ENCODE data around the gene RPL32.
"Not testable (repeated sequence)": the region's sequence is repeated elsewhere in the genome, so short reads cannot be mapped to it uniquely, and the experiment has no call there.

Gene RPL32

DNA sequence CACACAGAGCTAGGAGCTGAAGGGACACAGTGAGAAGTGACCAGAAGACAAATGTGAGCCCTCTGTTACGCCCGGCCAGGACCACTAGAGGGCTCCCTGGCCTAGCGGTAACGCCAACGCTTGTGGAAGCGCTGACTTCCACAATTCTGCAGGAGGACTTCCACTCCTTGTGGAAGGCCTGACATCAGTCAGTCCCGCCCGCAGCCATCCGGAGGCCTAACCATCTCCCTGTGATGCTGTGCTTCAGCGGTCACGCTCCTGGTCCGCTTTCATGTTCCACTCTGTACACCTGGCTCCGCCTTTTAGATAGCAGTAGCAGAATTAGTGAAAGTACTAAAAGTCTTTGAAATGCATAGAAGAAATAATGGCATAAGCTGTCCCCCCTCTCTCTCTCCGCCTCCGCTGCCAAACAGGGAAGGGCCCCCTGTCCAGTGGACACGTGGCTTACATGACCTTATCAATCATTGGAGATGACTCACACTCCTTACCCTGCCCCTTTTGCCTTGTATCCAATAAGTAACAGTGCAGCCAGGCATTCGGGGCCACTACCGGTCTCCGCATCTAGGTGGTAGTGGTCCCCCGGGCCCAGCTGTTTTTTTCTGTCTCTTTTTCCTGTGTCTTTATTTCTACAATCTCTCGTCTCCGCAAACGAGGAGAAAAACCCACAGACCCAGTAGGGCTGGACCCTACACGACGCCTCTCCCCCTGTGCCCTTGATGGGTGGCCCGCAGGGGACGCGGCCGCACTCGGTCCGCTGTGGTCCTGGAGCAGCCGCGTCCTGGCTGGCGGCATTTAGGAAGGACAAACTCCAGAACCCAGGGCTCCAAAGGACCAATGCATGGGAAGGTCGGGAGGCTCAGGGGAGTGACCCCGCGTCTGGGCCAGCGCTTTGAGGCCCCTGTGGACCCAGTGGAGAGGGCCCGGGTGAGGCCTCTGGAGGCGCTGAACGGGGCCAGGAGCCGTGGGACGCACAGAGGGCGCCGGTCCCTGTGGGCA is 27.0 kb upstream of the RPL32 start:
- peak; percentile 67 to 82 (median 74) for DNase-seq

DNA sequence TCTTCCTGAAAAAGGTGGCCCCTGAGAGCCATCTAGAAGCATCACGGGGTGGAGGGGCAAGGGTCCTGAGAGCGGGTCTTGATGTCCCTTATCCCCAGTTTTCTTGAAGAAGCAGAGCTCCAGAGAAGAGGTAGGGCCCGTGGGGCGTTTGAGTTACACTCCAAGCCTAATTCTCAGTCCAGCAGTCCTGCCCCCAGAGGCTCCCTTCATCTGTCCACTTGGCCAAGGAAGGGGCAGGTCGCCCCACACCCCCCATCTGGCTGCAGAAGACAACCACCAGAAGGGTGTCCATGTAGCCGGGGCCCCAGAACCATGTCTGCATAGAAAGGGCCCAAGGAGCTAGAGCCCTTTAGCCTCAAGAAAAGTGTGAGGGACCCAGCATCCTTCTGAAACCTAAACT is 25.5 kb upstream of the RPL32 start:
- DNase-seq, result no peak

DNA sequence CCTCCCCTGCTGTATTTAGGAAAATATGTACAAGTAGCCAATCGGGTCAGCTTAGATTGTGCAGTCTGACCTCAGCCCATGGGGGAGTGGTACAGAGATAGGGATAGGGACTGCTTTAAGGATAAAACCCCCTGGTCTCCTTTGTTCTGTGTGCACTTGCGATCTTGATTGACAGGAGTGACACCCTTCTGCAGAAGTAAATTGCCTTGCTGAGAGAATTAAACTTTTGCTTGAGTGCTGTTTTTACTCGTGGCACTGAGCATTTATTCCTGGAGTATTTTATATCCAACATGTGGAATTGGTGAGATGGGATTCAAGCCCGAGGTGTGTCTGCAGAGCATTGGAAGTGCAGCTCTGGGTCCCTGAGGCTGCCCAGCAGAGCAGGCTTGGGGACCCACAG is 23.9 kb upstream of the RPL32 start:
- DNase-seq, result no peak

DNA sequence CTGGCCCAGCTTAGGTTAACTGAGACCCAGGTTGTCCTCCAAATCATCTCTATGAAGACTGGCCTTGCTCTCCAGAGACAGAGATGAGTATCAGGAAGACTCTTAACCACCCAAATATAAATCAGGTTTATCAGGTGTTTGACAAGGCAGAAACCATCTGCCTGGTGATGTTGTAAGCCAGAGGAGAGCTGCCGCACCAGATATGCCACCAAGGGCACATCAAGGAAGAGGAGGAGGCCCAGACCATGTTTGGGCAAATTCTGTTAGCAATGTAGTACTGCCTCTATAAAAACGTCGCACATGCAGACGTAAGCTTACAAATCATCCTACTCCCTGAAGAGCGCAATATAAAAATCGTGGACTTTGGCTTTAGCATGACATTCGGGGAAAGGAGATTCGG is 21.0 kb upstream of the RPL32 start:
- DNase-seq, result no peak

DNA sequence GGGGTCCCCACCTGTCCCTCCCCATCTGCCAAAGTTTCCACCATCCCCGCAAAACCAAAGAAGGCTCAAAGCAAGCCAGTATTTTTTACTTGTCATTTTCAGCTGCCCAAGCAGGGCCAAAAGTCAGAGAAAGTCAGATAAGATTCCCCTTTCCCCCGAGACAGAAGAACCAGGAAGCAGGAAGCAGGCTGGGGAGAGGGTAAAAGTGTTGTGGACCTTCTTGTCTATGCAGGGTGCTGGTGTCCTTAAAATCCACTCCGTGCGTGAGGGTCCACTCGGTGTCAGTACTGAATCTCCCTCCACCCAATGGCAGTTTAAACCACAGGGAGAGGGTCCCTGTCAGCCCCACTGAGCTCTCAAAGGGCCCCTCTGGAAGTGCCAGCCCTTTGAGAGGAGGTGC is 20.2 kb upstream of the RPL32 start:
- DNase-seq, result no peak

DNA sequence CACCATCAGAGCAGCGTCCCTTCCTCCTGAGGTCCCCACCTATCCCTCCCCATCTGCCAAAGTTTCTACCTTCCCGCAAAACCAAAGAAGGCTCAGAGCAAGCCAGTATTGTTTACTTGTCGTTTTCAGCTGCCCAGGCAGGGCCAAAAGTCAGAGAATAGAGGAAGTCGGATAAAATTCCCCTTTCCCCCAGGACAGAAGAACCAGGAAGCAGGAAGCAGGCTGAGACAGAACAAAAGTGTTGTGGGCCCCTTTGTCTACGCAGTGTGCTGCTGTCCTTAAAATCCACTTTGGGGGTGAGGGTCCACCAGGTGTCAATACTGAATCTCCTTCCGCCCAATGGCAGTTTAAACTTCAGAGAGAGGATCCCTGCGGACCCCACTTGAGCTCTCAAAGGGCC is 18.5 kb upstream of the RPL32 start:
- DNase-seq, result no peak

DNA sequence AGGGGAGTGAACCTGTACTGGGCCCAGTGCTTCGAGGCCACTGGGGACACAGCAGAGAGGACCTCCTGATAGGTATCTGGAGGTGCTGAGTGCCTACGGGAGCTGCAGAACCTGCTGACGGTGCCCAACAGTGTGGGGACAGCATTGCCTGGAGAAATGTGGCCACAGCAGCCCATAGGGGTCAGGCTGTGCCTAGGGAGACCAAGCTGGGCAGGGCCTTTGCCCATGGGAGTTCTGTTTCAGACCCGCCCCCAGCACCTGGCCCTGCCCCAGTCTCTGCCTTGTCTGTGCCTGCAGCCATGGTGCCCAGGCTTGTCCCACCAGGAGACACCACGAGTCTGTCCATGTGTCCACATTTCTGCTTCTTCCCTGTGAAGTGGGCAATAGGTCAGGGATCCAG is 15.3 kb upstream of the RPL32 start:
- DNase-seq, result no peak

DNA sequence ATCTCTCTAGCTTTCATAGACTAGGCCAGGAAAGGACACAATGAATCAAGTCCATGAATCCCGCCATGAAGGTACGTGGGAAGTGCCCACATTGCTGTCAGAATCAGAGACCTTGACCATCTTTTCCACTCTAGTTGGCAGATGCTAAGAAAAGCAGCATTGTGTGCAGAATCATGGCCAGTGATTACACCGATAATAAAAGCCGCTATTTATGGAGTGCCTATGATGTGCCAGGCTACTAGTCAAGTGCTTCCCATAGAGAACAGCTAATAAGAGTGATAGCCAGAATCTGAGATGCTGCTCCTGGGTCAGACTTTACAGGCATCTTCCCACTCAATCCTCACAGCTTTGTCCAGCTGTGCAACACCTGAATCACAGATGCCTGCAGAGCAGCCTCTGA is 13.2 kb upstream of the RPL32 start:
- DNase-seq, result no peak

DNA sequence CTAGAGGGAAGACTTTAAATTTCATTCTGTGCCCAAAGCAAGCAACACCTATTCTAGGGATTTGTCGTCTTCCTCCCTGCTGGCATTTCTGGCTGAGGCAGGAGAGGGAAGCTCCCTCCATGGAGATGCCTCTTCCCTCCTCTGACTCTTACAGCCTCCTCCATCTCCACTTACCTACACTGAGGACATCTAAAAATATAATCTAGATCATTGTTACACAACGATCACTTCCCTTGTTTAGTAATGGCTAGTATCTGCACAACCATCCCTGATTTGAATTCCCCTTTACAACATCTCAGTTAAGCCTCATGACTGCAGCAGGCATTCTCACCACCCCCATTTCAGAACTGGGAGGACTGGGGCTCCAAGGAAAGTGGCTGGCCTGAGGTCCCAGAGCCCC is 12.5 kb upstream of the RPL32 start:
- DNase-seq, result not testable (repeated sequence)

DNA sequence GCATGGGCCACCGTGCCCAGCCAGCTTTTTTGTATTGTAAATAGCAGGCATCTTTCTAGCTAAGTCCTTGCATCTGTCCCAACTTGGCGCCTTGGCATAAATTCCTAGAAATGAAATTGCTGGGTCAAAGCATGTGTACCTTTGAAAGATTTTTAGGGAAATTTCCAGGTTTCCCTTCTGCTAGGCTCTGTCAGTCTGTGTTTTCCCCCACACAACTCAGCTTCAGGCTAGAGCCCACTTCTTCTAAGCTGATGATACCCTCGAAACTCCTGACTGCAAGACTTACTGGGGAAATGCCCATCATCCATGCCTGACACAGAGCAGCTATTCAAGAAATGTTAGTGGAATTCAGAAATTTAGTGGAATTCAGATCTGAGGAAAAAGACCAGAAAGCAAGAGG is 10.8 kb upstream of the RPL32 start:
- no peak for DNase-seq

DNA sequence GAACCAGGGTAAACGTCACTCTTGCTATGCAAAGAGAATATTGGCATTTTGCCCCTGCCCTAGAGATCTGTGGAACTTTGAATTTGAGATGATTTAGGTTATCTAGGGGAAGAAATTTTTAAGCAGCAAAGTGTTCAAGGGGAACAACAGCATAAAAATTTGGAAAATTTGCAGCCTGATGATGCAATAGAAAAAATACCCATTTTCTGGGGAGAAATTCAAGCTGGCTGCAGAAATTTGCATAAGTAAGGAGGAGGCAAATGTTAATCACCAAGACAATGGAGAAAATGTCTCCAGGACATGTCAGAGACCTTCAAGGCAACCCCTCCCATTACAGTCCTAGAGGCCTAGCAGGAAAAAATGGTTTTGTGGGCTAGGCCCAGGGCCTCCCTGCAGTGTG is 4.4 kb upstream of the RPL32 start:
- DNase-seq, result no peak

DNA sequence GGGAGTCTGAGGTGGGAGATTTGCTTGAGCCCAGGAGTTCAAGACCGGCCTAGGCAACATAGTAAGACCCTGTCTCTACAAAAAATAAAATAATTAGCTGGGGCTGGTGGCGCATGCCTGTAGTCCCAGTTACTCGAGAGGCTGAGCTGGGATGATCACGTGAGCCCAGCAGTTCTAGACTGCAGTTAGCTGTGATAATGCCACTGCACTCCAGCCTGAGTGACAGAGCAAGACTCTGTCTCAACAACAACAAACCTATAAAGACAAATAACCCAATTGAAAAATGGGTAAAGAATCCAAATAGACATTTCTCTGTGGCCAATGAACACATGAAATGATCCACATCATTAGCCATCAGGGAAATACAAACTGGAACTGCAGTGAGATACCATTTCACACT is 1.1 kb upstream of the RPL32 start:
- DNase-seq, result no peak

DNA sequence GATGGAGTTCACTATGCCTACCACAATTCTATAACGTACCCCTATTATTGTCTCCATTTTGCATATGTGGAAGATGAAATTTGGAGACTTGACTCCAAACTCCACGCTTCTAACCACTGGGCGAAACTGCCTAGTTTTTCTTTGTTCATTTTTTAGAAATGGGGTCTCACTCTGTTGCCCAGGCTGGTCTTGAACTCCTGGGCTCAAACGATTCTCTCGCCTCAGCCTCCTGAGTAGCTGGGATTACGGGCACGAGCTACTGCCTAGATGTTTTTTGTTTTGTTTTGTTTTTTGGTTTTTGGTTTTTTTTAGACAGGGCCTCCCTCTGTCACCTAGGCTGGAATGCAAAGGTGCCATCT is 584 bp upstream of the RPL32 start:
- DNase-seq, result no peak

DNA sequence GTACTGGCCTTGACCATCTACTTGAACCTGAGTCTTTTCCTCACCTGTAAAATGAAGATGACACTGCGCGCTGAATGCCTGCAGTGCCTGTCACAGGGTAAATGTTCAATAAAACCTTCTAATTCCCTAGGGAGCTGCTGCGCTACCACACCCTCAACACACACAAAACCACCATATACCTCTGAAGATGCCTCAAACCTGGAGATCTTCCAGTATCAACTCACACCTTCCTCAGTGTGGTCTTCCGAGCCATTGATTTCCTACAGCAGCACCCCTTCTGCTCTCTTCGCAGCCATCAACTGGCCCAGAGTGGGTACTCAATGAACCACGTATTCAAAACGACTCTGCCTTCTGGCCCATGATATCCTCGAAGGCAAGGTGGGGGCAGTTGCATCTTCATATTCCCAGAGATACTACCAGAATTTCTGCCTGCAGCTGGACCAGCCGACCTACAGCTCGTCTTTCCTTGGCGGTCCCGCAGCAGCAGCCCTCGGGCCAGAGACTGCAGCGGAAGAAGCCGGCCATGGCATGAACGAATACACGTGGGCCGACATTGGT is 695 bp downstream of the RPL32 start:
- DNase-seq, result peak in 1 of 3 experiments; percentile 49

DNA sequence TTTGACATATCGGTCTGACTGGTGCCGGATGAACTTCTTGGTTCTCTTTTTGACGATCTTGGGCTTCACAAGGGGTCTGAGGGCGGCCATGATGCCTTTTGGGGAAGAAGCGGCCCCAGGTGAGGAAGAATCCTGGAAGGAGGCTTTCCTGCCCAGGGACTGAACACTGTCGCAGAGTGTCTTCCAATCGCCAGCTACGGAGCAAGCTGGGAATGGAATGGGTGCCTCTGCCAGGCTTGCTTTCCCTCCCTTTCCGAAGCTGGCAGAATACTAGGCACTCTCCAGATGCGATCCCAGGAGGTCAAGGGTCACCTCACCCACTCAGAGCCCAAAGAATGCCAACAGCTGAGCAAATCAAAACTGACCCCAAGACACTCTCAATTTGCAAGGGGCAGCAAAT is 1.2 kb downstream of the RPL32 start:
- not testable (repeated sequence) for DNase-seq

DNA sequence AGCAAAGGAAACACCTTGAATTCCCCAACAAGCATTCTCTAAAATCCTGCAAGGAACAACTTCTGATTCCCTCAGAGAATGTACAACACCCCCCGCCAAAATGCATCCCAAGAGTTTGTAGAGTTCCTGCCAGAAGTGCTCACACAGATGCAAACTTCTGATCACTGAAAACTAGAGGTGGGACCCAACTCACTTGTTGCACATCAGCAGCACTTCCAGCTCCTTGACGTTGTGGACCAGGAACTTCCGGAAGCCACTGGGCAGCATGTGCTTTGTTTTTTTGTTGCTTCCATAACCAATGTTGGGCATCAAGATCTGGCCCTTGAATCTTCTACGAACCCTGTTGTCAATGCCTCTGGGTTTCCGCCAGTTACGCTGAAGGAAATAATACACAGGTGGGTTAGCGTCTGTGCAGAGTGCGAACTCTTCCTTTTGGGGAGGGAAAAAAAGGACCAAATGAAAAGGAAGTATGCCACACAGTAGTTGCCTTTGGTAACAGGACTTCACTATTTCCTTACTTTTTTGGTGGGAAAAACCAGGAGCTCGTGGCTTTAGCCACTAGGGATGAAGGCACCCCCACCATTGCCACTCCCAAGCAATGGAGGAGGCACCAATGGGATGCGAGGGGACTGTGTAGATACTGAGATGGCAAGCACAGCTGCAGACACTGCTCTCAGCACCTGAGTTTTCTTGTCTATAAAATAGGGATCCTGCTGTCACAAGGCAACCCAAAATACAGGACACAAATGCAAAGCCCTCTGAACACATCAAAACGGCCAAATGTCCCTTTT is 2.0 kb downstream of the RPL32 start:
- peak in 1 of 3 experiments; percentile 11 for DNase-seq

DNA sequence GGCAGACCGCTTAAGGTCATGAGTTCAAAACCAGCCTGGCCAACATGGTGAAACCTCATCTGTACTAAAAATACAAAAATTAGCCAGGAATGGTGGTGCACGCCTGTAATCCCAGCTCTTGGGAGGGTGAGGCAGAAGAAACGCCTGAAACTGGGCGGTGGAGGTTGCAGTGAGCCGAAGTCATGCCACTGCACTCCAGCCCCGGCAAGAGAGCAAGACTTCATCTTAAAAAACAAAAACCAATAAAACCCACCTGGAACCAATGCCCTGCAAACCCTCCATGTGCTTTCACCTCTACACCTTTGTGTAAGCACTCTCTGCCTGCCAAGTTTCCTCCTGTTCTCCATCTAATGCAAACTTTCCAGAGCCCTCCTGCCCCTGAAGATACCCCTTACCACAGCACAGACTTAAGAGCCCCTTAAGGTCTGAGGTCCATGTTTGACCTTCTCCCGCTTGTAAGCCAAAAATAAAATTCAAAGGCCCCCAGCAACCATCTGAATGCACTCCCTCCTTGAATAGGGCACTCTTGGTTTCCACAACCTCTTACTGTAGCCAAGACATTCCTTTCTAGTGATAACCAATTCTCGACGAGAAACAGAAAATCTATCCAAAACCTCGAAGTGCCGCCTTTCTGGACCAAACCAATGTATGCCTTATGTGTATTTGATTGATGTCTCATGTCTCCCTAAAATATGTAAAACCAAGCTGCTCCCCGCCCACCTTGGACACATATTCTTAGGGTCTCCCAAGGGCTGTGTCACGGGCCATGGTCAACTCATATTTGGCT is 3.0 kb downstream of the RPL32 start:
- DNase-seq, result no peak

DNA sequence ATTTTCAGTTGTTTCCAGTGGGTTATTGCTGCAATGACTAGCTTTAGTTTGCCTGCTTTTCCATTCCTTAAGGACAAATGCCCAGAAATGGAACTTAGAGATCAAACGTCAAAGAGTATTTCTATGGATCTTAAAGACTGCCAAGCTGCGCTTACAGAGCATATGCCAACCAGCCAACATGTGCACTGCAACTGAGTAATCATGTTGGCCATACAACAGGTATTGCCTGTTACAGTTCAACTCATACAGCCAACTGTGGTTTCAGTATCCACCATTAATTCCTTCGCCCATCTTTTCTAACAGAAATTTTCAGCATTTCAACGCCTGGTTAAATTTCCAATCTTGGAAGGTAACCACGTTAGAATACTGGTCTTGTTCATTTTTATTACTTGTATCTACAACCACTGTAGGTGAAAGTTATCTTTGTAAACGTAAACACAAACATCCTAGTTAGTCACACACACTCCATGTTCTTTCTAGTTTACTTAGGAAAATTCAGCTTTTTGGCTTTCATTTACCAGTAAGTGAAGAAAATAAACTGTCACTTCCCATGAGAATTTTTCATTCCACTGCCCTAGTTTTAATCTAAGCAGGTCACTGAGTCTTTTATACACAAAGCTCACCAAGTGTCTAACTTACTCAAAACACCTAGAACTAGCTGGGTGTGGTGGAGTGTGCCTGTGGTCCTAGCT is 3.9 kb downstream of the RPL32 start:
- no peak for DNase-seq

DNA sequence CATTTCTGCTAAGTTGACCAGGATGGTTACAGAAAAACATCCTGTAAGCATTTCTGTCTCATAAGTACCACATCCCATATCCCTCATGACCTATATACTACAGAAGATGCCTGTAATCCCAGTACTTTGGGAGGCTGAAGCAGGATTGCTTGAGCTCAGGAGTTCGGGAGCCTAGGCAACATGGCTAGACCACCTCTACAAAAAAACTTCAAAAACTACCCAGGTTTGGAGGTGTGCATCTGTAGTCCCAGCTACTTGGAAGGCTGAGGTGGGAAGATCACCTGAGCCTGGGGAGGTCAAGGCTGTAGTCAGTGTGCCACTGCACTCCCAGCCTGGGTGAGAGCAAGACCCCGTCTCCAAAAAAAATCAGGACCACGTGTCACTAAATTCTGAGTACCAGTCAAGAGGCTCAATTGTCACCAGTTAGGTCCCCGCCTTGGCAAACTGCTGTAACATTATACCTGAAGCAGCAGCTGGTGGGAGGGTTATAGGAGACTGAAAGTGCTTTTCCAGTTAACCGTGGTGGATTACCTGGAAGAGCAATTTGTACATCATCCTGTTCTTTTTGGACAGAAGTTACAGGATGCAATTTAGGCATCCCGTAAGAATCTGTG is 6.2 kb downstream of the RPL32 start:
- no peak for DNase-seq

DNA sequence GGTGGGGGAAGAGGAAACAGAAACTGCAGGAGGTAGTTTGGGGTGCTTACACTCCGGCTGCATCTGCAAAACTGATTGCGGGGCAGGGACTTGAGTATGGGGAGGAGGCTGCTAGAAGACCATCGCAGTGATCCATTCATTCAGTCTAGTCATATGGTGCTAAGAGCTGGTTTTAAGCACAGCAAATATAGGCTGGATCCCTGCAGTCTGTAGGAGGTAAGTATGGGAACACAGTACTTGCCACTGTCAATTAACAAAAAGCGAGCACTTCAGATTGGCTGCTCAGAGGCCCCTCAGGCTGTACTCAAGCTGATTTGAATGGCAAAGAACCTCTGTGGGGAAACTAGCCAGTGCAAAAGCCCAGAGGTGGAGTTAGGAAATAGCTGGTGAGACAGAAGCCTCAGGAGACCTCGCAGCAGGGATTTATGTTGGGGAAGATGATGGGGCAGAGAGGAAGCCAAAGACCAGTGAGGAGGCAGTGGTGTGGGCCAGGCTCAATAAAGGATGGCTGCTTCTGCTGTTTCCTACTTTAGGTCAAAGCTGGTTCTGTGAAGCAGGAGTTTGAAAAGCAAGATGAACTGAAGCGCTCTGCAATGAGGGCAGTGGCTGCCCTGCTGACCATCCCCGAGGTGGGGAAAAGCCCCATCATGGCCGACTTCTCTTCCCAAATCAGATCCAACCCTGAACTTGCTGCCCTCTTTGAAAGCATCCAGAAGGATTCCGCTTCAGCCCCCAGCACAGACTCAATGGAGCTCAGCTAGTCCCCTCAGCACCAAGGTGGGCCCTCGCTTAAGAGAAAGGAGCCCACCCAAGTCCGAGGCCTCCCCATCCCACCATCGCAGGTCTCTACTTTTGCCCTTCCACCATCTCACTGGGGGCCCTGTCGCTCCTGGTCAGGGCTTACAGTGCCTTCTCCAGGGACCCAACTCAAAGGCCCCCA is 7.9 kb downstream of the RPL32 start:
- peak in 1 of 3 experiments; percentile 26 for DNase-seq

All from NCI-H1417 (cell line).